ENCODE results near the gene GIGYF2.

Gene GIGYF2

GRCh38 chr2:232866104-232866503 is 169.0 kb downstream of the GIGYF2 start:
- no peak for DNase-seq (ENCODE audit: low read depth in 2 of 2)

GRCh38 chr2:232869138-232870017 is 172.2 kb downstream of the GIGYF2 start:
- no peak for DNase-seq (ENCODE audit: low read depth in 2 of 2)

DNA sequence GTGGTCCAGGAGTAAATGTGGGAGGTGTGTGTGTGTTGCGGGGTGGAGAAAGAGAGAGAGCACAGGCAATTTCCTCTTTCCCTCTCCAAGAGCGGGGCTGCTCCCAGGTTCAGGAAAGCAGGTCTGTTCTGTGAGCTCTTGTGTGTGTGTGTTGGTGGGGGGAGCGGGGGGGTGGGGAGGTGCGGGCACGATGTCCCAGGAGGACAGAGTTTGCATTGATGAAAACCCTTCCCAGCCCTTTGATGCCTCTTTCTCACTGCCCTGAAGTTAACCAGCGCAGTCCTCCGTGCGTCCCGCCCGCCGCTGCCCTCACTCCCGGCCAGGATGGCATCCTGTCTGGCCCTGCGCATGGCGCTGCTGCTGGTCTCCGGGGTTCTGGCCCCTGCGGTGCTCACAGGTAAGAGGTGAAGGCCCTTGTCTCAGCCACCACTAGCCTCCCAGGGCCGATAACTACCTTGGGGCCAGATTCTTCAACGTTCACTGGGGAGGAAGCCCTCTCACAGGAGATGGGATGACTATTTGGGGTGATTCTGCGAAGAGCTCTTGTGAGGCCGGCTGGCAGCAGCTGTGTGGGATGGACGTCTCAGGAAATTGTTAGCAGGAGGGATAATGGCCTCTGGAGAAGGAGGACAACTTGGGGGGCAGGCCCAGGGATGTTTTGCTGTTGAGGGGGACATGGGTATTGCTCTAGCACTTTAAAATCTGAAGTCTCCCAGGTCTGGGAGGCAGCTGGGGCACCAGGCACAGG is 173.1 kb downstream of the GIGYF2 start, which contains the start of gene SNORC:
Gene SNORC (plus strand): TSS at position 247 of the 748 bp plus-strand sequence. CDS start 78 bp downstream, at position 325.
- no peak for DNase-seq (ENCODE audit: low read depth in 2 of 2)

GRCh38 chr2:232870766-232871371 is 173.7 kb downstream of the GIGYF2 start:
- DNase-seq (ENCODE audit: low read depth in 2 of 2) = no peak

DNA sequence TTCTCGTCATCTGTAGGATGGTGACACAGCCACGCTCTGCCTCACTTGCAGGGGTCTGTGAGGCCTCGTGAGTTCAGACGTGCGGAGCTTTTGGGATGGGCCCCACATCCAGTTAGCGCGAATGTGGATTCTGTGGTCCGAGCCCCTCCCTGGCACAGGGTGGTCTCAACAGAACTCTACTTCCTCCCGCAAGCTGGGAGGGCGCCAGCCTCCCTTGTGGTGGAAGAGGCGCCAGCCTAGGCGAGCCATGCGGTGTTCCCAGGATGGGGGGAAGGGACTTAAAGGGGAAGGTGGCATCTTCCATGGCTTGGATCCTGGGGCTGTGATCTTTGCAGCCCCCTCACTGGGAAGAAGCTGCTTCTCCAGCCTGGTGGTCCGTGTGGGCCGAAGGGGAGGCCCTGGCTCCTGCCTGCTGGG is 174.3 kb downstream of the GIGYF2 start:
- no peak for DNase-seq (ENCODE audit: low read depth in 2 of 2)

- DNase-seq (ENCODE audit: low read depth in 2 of 2) = no peak
Observed at GRCh38 chr2:232871835-232872736, 175.0 kb downstream of the GIGYF2 start.

- DNase-seq (ENCODE audit: low read depth in 2 of 2) = no peak
Observed at GRCh38 chr2:232872826-232873225, 175.7 kb downstream of the GIGYF2 start.

GRCh38 chr2:232873292-232873908 is 176.3 kb downstream of the GIGYF2 start:
- no peak for DNase-seq (ENCODE audit: low read depth in 2 of 2)

DNA sequence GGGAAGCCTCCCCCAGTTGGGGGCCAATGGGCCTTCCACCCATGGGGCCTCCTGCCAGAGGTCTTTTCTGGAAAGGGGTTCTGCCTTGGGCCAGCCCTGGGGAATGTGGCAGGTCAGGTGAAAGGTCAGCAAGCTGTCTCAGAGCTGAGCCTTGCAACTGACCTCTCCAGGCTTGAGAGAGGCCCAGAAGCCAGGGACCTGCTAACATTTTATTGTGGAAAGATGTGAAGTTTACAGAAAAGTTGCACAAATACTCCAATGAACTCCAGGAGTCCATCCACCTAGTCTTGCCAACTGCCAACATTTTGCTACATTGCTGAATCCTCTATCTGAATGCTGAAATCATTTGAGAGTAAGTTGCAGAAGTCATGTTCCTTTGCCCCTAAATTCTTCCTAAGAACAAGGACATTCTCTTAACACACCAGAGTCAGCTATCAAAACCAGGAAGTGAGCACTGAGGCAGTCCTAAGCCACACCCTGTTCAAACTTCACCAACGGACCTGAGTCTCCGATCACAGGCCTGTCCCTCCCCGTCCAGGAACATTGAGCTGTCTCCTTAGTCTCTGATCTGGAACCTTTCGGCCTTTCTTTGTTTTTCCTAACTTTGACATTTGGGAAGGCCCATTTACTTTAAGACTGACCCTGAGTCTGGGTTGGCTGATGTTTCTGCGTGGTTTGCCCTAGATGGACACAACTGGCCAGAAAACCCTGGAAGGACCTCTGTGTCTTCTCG is 176.9 kb downstream of the GIGYF2 start:
- no peak for DNase-seq (ENCODE audit: low read depth in 2 of 2)

GRCh38 chr2:232874677-232875223 is 177.6 kb downstream of the GIGYF2 start:
- DNase-seq (ENCODE audit: low read depth in 2 of 2) = no peak

DNA sequence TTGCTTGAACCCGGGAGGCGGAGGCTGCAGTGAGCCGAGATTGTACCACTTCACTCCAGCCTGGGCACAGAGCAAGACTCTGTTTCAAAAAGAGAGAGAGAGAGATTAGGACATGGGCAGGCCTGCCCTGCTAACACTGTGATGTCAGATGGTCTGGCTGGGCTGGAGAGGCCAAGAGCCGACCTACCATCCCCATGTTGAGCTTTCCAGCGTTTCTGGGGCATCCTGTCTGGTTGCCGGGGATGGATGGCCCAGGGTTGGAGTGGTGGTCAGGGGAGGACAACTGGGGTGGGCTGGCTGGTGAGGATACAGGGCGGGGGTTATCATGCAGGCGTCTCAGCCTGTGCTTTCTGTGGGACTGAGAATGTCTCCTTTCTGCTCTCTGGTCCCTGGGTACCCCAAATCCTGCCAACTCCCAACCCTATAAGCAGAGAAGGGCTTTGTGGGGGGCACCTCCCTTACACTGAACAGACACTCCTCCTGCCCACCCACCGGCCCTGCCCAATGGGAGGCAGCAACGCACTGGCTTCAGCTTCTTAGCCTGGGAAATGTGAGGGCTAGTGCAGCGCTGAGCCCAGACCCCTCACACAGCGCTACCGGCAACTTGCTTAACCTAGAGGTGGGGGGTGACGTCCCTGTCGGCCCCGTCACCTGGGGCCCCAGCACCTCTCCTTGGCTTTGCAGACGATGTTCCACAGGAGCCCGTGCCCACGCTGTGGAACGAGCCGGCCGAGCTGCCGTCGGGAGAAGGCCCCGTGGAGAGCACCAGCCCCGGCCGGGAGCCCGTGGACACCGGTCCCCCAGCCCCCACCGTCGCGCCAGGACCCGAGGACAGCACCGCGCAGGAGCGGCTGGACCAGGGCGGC is 178.4 kb downstream of the GIGYF2 start:
- DNase-seq (ENCODE audit: low read depth in 2 of 2) = no peak

GRCh38 chr2:232876161-232876977 is 179.2 kb downstream of the GIGYF2 start:
- no peak for DNase-seq (ENCODE audit: low read depth in 2 of 2)

GRCh38 chr2:232876978-232877441 is 179.9 kb downstream of the GIGYF2 start:
- DNase-seq (ENCODE audit: low read depth in 2 of 2) = no peak

- no peak for DNase-seq (ENCODE audit: low read depth in 2 of 2)
Observed at GRCh38 chr2:232877940-232878511, 180.9 kb downstream of the GIGYF2 start.

- DNase-seq (ENCODE audit: low read depth in 2 of 2) = no peak
Observed at GRCh38 chr2:232878855-232879617, 181.9 kb downstream of the GIGYF2 start.

DNA sequence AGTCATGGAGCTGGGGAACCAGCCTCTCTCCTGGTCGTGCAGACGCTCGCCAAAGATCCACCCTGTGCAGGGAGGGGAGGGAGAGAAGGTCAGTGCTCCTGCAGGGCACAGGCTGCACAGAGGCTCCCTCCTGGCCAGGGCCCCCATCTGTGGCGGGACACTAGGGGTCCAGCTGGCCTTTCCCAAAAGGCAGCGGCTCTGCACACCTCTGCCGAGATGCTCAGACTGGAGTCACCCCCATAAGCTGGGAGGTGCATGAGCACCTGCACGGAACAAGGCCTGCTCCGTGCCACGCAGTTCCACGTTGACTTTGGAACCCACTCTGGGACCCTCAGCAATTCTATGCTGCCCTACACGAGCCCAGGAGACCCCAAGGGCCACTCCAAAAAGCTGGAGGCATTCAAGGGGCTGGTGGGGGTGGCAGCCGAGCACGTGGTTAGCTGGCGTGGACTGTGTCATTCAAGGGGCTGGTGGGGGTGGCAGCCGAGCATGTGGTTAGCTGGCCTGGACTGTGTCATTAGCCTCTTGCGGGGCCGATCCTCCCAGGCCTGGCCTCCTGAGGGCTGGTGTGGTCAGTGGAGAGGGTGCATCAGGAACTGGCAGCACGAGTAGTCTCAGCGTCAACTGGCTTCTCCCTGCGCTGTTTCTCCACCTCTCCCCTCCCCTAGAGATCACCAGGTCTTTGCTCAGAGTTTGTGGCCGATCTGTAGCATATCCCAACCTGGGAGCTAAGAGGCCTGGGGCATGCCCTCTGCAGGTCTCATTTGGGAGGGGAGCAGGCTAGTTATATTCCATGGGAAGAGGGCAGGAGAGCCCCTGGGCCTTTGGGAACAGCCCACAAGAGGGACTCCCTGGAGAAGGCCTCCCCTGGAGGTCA is 182.7 kb downstream of the GIGYF2 start:
- no peak for DNase-seq (ENCODE audit: low read depth in 2 of 2)
